IMR-90 (cell line): ENCODE data around the gene CFAP52. TPM values are rescaled to one million over a fixed set of nuclear protein-coding genes. Genes with fewer than 3 reads are reported as not detected.
"Not testable (repeated sequence)": the region's sequence is repeated elsewhere in the genome, so short reads cannot be mapped to it uniquely, and the experiment has no call there.

ENCODE experiments used
- ATAC-seq: fragments of 200-7000 bp; cut with Tn5 transposase; 2 replicates; pipeline ENCODE4 v1.9.1; 2020; ENCODE audit warnings: low read depth, mild to moderate bottlenecking, moderate library complexity
- BruUV-seq: library from RNA; stranded (reverse); fragments of 400-500 nt; replicated peaks from 2 replicates; lab custom pipeline; 2021; lab: Mats Ljungman, UMichigan
- CTCF ChIA-PET: fragments of 300-600 bp; formaldehyde crosslinking; extraction: SDS; loops from one replicate; lab custom pipeline; 2021; ENCODE audit warnings: antibody characterized with exemption; lab: Yijun Ruan, JAX
- POLR2A ChIA-PET: fragments of 300-600 bp; sonication (Branson Sonifier 250); formaldehyde crosslinking; loops from one replicate; lab custom pipeline; 2022; ENCODE audit warnings: antibody characterized with exemption; ENCODE audit not compliant: unreplicated experiment; lab: Charles Lee
- DNase-seq: peaks from one replicate; pipeline ENCODE4 v3.0.0; 2013
- H2AFZ ChIP-seq: replicated peaks from 2 replicates; pipeline ENCODE3; 2013; ENCODE audit warnings: low read length, mild to moderate bottlenecking; ENCODE audit not compliant: poor library complexity
- H2AK5ac ChIP-seq: 2 replicates; pipeline ENCODE4 v1.6.1; 2013; ENCODE audit warnings: low read depth, low read length, inconsistent platforms
- H2AK9ac ChIP-seq: replicated peaks from 2 replicates; pipeline ENCODE3; 2013; ENCODE audit warnings: mild to moderate bottlenecking, low read depth, low read length, moderate library complexity; ENCODE audit not compliant: poor library complexity
- H2BK120ac ChIP-seq: 2 replicates; pipeline ENCODE4 v1.6.1; 2013; ENCODE audit warnings: low read depth, low read length, inconsistent platforms
- H2BK15ac ChIP-seq: 3 replicates; pipeline ENCODE4 v1.6.1; 2013; ENCODE audit warnings: low read depth, low read length, inconsistent platforms
- H2BK20ac ChIP-seq: 2 replicates; pipeline ENCODE4 v1.6.1; 2013; ENCODE audit warnings: low read depth, mild to moderate bottlenecking, inconsistent platforms, low read length, moderate library complexity
- H2BK5ac ChIP-seq: 2 replicates; pipeline ENCODE4 v1.6.1; 2013; ENCODE audit warnings: mild to moderate bottlenecking, low read depth, low read length, inconsistent platforms; ENCODE audit not compliant: poor library complexity, severe bottlenecking
- H3K14ac ChIP-seq: replicated peaks from 2 replicates; pipeline ENCODE4 v1.6.1; 2013; ENCODE audit warnings: low read depth, low read length, inconsistent platforms
- H3K18ac ChIP-seq: 2 replicates; pipeline ENCODE4 v1.6.1; 2013; ENCODE audit warnings: low read depth, low read length, control low read depth
- H3K23ac ChIP-seq: 2 replicates; pipeline ENCODE4 v1.6.1; 2013; ENCODE audit warnings: low read depth, low read length, inconsistent platforms
- H3K27ac ChIP-seq: 2 replicates; pipeline ENCODE4 v1.5.1; 2013; ENCODE audit warnings: mild to moderate bottlenecking, control low read depth, low read length; ENCODE audit not compliant: insufficient read depth
- H3K27me3 ChIP-seq: 2 replicates; pipeline ENCODE4 v1.6.1; 2013; ENCODE audit warnings: low read length; ENCODE audit not compliant: control insufficient read depth, insufficient read depth
- H3K36me3 ChIP-seq: 2 replicates; pipeline ENCODE4 v1.6.1; 2013; ENCODE audit warnings: low read length, mixed read lengths; ENCODE audit not compliant: control insufficient read depth, insufficient read depth
- H3K4ac ChIP-seq: 2 replicates; pipeline ENCODE4 v1.6.1; 2013; ENCODE audit warnings: low read depth, low read length, inconsistent platforms
- H3K4me1 ChIP-seq: 2 replicates; pipeline ENCODE4 v1.6.1; 2013; ENCODE audit warnings: low read length, mixed read lengths; ENCODE audit not compliant: control insufficient read depth, insufficient read depth
- H3K4me2 ChIP-seq: 2 replicates; pipeline ENCODE4 v1.6.1; 2013; ENCODE audit warnings: low read depth, mild to moderate bottlenecking, control low read depth, low read length, moderate library complexity
- H3K4me3 ChIP-seq: 2 replicates; pipeline ENCODE4 v1.5.1; 2013; ENCODE audit warnings: low read depth, mild to moderate bottlenecking, control low read depth, low read length, moderate library complexity; ENCODE audit not compliant: insufficient read depth
- H3K56ac ChIP-seq: 2 replicates; pipeline ENCODE4 v1.6.1; 2013; ENCODE audit warnings: low read length, inconsistent platforms; ENCODE audit not compliant: insufficient read depth; ENCODE audit errors: extremely low read depth
- H3K79me1 ChIP-seq, 2 experiments: 2 replicates each; pipeline ENCODE4 v1.6.1; 2013; ENCODE audit warnings: low read length in 2 of 2, inconsistent platforms in 1 of 2, low read depth in 1 of 2
- H3K9ac ChIP-seq: 2 replicates; pipeline ENCODE4 v1.6.1; 2013; ENCODE audit warnings: low read depth, low read length, control low read depth
- H3K9me1 ChIP-seq: 2 replicates; pipeline ENCODE4 v1.6.1; 2013; ENCODE audit warnings: low read length, inconsistent platforms; ENCODE audit not compliant: insufficient read depth
- H3K9me3 ChIP-seq: 2 replicates; pipeline ENCODE4 v1.6.1; 2013; ENCODE audit warnings: low read length; ENCODE audit not compliant: control insufficient read depth, insufficient read depth
- H4K20me1 ChIP-seq: 2 replicates; pipeline ENCODE4 v1.6.1; 2013; ENCODE audit warnings: low read length, inconsistent platforms; ENCODE audit not compliant: insufficient read depth
- H4K5ac ChIP-seq: 2 replicates; pipeline ENCODE4 v1.6.1; 2013; ENCODE audit warnings: mild to moderate bottlenecking, low read depth, low read length, control low read depth
- H4K8ac ChIP-seq, 2 experiments: 2 replicates each; pipeline ENCODE4 v1.6.1; 2013; ENCODE audit warnings: low read depth in 2 of 2, low read length in 2 of 2, control low read depth in 1 of 2, inconsistent platforms in 1 of 2
- H4K91ac ChIP-seq: 2 replicates; pipeline ENCODE4 v1.6.1; 2013; ENCODE audit warnings: low read depth, low read length, inconsistent platforms; ENCODE audit not compliant: insufficient read depth
- WGBS, 2 experiments: methylation state at CpG; one replicate each; pipeline versions ENCODE4 v1.1.5 to v1.1.7; 2013; ENCODE audit warnings: missing lambda C conversion rate in 2 of 2; ENCODE audit not compliant: insufficient read length in 1 of 2; ENCODE audit errors: extremely low coverage in 2 of 2; 5-methylcytosine and 5-hydroxymethylcytosine counted together
- dilution Hi-C: fragments of 300-500 bp; cut with HindIII; formaldehyde crosslinking; loops from one replicate; pipeline ENCODE4 v1.14.3; 2018; ENCODE audit warnings: low sequenced_read_pairs; ENCODE audit not compliant: unreplicated experiment
- in situ Hi-C: fragments of 300-500 bp; cut with MboI; formaldehyde crosslinking; loops from 3 replicates; pipeline ENCODE4 v1.14.3; 2019; ENCODE audit warnings: low sequenced_read_pairs, inconsistent platforms, mixed read lengths
- intact Hi-C: fragments of 100-400 bp; cut with micrococcal nuclease; formaldehyde crosslinking; loops from 2 replicates; pipeline ENCODE4 v1.10.0; 2022
- polyA plus RNA-seq, 3 experiments: library from polyadenylated mRNA; depleted of rRNA; stranded (reverse); fragments of >200 nt; gene quantifications; 2 replicates each; pipeline ENCODE4 v1.2.3, GENCODE V29; 2012; ENCODE audit warnings: low replicate concordance in 1 of 3
- total RNA-seq: library from RNA; depleted of rRNA; stranded (reverse); fragments of >200 nt; gene quantifications from 2 replicates; pipeline ENCODE4 v1.2.3, GENCODE V29; 2012

CFAP52 gene
- total and polyA plus RNA-seq, 2 of the 4 experiments (the other 2 are of a cell fraction): 0.22 TPM; not detected in 1

GRCh38 chr17:9566739-9567138, 9.7 kb upstream of the CFAP52 start:
- not testable (repeated sequence) for H3K18ac ChIP-seq

More at GRCh38 chr17:9566739-9567138, 9.7 kb upstream of the CFAP52 start:
- H3K4me2 ChIP-seq, H2AK9ac ChIP-seq, H3K79me1 ChIP-seq, CTCF ChIA-PET, H4K8ac ChIP-seq, H3K4ac ChIP-seq, H2AK5ac ChIP-seq, H2AFZ ChIP-seq, H3K27ac ChIP-seq, in situ Hi-C loops, POLR2A ChIA-PET, H2BK20ac ChIP-seq, H3K9ac ChIP-seq, DNase-seq, H4K20me1 ChIP-seq, H2BK5ac ChIP-seq, H3K36me3 ChIP-seq, H4K5ac ChIP-seq, H3K9me1 ChIP-seq, H3K9me3 ChIP-seq, H2BK120ac ChIP-seq, ATAC-seq, H3K4me3 ChIP-seq, H3K23ac ChIP-seq, dilution Hi-C loops, H3K56ac ChIP-seq, H4K91ac ChIP-seq, H3K27me3 ChIP-seq, intact Hi-C loops, H3K4me1 ChIP-seq, BruUV-seq, H2BK15ac ChIP-seq, H3K14ac ChIP-seq: not testable (repeated sequence)
- WGBS, 2 experiments: no CpG with 5 or more reads among the region's 5 CpGs
